K562 (cell line): ENCODE data around the gene DCTD. TPM values are rescaled to one million over a fixed set of nuclear protein-coding genes. Genes with fewer than 3 reads are reported as not detected.
A peak's percentile ranks its signal among the peaks of the same experiment; 100 is the strongest.

ENCODE experiments used
- ATAC-seq: fragments of 200-7000 bp; cut with Tn5 transposase; 3 replicates; pipeline ENCODE4 v1.9.1; 2020; ENCODE audit warnings: moderate library complexity
- BruUV-seq: library from RNA; stranded (reverse); fragments of 400-500 nt; replicated peaks from 2 replicates; lab custom pipeline; 2021; lab: Mats Ljungman, UMichigan
- CTCF ChIA-PET: fragments of 300-600 bp; formaldehyde crosslinking; extraction: SDS; loops from one replicate; lab custom pipeline; 2021; ENCODE audit warnings: low intra/inter-chr PET ratio; lab: Yijun Ruan, JAX
- POLR2A ChIA-PET: fragments of 300-600, 350-650 bp; sonication (Branson Sonifier 250); formaldehyde crosslinking; extraction: SDS; loops from one replicate; lab custom pipeline; 2021; ENCODE audit warnings: antibody characterized with exemption, inconsistent platforms; lab: Yijun Ruan, JAX
- DNase-seq, 4 experiments: peaks; one replicate each; pipeline versions ENCODE4 v3.0.0 to v3.0.0-alpha.2; 2011 to 2018; ENCODE audit warnings: low spot score in 3 of 4, mixed read lengths in 3 of 4; ENCODE audit errors: extremely low read depth in 1 of 4
- FAIRE-seq: peaks from 2 replicates; lab custom pipeline; 2011; peaks lifted over from hg19 to GRCh38; lab: Jason Lieb, UNC
- H2AFZ ChIP-seq: 2 replicates; pipeline ENCODE4 v1.6.0; 2011; ENCODE audit warnings: low read depth, low read length, control low read depth, inconsistent platforms
- H3K27ac ChIP-seq: fragments of 200-600 bp; 3 replicates; pipeline ENCODE4 v1.8.0; 2011; ENCODE audit warnings: low read depth, mild to moderate bottlenecking, control low read depth, inconsistent platforms, low read length, moderate library complexity, mixed read lengths; ENCODE audit errors: extremely low read depth
- H3K27me3 ChIP-seq, 2 experiments: fragments of 300-600 bp in 1 of 2; 2 replicates in 1 of 2; 3 replicates in 1 of 2; pipeline versions ENCODE4 v1.6.0 to v1.8.0; 2011; ENCODE audit warnings: inconsistent platforms in 2 of 2, low read length in 2 of 2, mild to moderate bottlenecking in 1 of 2, mixed read lengths in 1 of 2, moderate library complexity in 1 of 2; ENCODE audit not compliant: control insufficient read depth in 2 of 2, insufficient read depth in 2 of 2
- H3K36me3 ChIP-seq: fragments of 300-600 bp; 3 replicates; pipeline ENCODE4 v1.8.0; 2011; ENCODE audit warnings: mild to moderate bottlenecking, low read length, inconsistent platforms; ENCODE audit not compliant: control insufficient read depth, insufficient read depth
- H3K4me1 ChIP-seq, 2 experiments: fragments of 200-600 bp in 1 of 2; replicated peaks in 1 of 2; 2 replicates in 1 of 2; 3 replicates in 1 of 2; pipeline versions ENCODE4 v1.5.1 to v1.8.0; 2011; ENCODE audit warnings: inconsistent platforms in 2 of 2, low read length in 2 of 2, mild to moderate bottlenecking in 1 of 2, mixed read lengths in 1 of 2, moderate library complexity in 1 of 2; ENCODE audit not compliant: control insufficient read depth in 2 of 2, insufficient read depth in 2 of 2
- H3K4me2 ChIP-seq: 2 replicates; pipeline ENCODE4 v1.6.1; 2011; ENCODE audit warnings: low read length, control low read depth, inconsistent platforms, mixed read lengths; ENCODE audit not compliant: insufficient read depth
- H3K4me3 ChIP-seq: fragments of 200-600 bp; sonication (generic), shearing (Covaris generic); 2 replicates; pipeline ENCODE4 v1.5.1; 2016; ENCODE audit warnings: control low read depth, inconsistent platforms
- H3K79me2 ChIP-seq: fragments of 200-600 bp; 3 replicates; pipeline ENCODE4 v1.8.0; 2011; ENCODE audit warnings: low read length, inconsistent platforms; ENCODE audit not compliant: control insufficient read depth, insufficient read depth
- H3K9ac ChIP-seq, 2 experiments: 2 replicates each; pipeline versions ENCODE4 v1.6.0 to v1.6.1; 2011; ENCODE audit warnings: low read depth in 2 of 2, low read length in 2 of 2, control low read depth in 1 of 2, inconsistent platforms in 1 of 2, mild to moderate bottlenecking in 1 of 2, mixed read lengths in 1 of 2; ENCODE audit not compliant: insufficient read depth in 1 of 2
- H3K9me1 ChIP-seq: one replicate; pipeline ENCODE4 v1.6.0; 2011; ENCODE audit warnings: inconsistent platforms, mild to moderate bottlenecking, low read length, moderate library complexity; ENCODE audit not compliant: control insufficient read depth, insufficient read depth
- H3K9me3 ChIP-seq: replicated peaks from 2 replicates; pipeline ENCODE4 v1.5.1; 2011; ENCODE audit warnings: low read depth, low read length, inconsistent platforms; ENCODE audit not compliant: control insufficient read depth, insufficient read depth
- H4K20me1 ChIP-seq: replicated peaks from 2 replicates; pipeline ENCODE4 v1.6.1; 2011; ENCODE audit warnings: low read length, inconsistent platforms, mixed read lengths; ENCODE audit not compliant: control insufficient read depth, insufficient read depth
- BCL6 ChIP-seq: fragments of 250-450 bp; sonication (Bioruptor Pico); IDR thresholded peaks from 2 replicates; pipeline ENCODE4 v1.4.0; 2020
- GATA2 ChIP-seq: sonication (generic); formaldehyde crosslinking; IDR thresholded peaks from 2 replicates; pipeline ENCODE4 v1.4.0; 2020; ENCODE audit warnings: mild to moderate bottlenecking, missing genetic modification reagents
- NFRKB ChIP-seq: fragments of 450-650 bp; IDR thresholded peaks from 2 replicates; pipeline ENCODE4 v1.6.1; 2016; ENCODE audit warnings: low read depth
- NR2C1 ChIP-seq, 2 experiments: fragments of 450-650 bp; IDR thresholded peaks; 2 replicates each; pipeline ENCODE4 v1.6.1; 2017; ENCODE audit warnings: mild to moderate bottlenecking in 2 of 2, antibody characterized with exemption in 1 of 2, inconsistent platforms in 1 of 2, missing compliant biosample characterization in 1 of 2, missing genetic modification characterization in 1 of 2
- POLR2A ChIP-seq: fragments of 450-650 bp; conservative IDR thresholded peaks from 2 replicates; pipeline ENCODE4 v1.6.1; 2016
- POLR3G ChIP-seq: IDR thresholded peaks from 2 replicates; pipeline ENCODE4 v1.6.1; 2011; ENCODE audit not compliant: insufficient read length, insufficient replicate concordance; ENCODE audit errors: extremely low read depth
- SIN3A ChIP-seq, 2 experiments: fragments of 150-350 bp in 1 of 2; IDR thresholded peaks; 2 replicates each; pipeline ENCODE4 v1.6.1; 2011 to 2016; ENCODE audit warnings: borderline replicate concordance in 2 of 2, low read depth in 2 of 2, low read length in 2 of 2, mild to moderate bottlenecking in 2 of 2, moderate library complexity in 2 of 2; ENCODE audit not compliant: control insufficient read depth in 1 of 2
- SP1 ChIP-seq: sonication (generic); formaldehyde crosslinking; IDR thresholded peaks from 2 replicates; pipeline ENCODE4 v1.8.1; 2022; ENCODE audit warnings: mild to moderate bottlenecking, missing genetic modification reagents
- TSHZ1 ChIP-seq: fragments of 250-450 bp; sonication (Bioruptor Pico); IDR thresholded peaks from 2 replicates; pipeline ENCODE4 v1.4.0; 2020; ENCODE audit warnings: mild to moderate bottlenecking, moderate library complexity
- USF1 ChIP-seq: sonication (generic); formaldehyde crosslinking; IDR thresholded peaks from 2 replicates; pipeline ENCODE4 v1.9.0; 2022; ENCODE audit warnings: mild to moderate bottlenecking, missing genetic modification reagents
- YY1 ChIP-seq, 3 experiments: IDR thresholded peaks; 2 replicates each; pipeline ENCODE4 v1.6.1; 2011; ENCODE audit warnings: low read length in 2 of 3, mild to moderate bottlenecking in 2 of 3, moderate library complexity in 2 of 3, borderline replicate concordance in 1 of 3, control low read depth in 1 of 3, low read depth in 1 of 3; ENCODE audit not compliant: insufficient read depth in 3 of 3, insufficient replicate concordance in 2 of 3, control insufficient read depth in 1 of 3, insufficient read length in 1 of 3; ENCODE audit errors: extremely low read depth in 1 of 3
- ZBTB12 ChIP-seq: fragments of 250-450 bp; sonication (Bioruptor Pico); IDR thresholded peaks from 2 replicates; pipeline ENCODE4 v1.4.0; 2020
- ZNF197 ChIP-seq: fragments of 200-800 bp; sonication (Bioruptor generic); IDR thresholded peaks from 2 replicates; pipeline ENCODE4 v1.6.1; 2016; ENCODE audit warnings: low read depth, missing genetic modification characterization, missing compliant biosample characterization
- ZNF324 ChIP-seq: fragments of 250-450 bp; sonication (Bioruptor Pico); IDR thresholded peaks from 2 replicates; pipeline ENCODE4 v1.4.0; 2020; ENCODE audit warnings: mild to moderate bottlenecking
- WGBS: fragments of 100-300 bp; shearing (Covaris generic); methylation state at CpG from one replicate; pipeline ENCODE4 v1.1.6; 2016; ENCODE audit warnings: low coverage, mixed read lengths; ENCODE audit not compliant: insufficient coverage; ENCODE audit errors: missing lambda C conversion rate; 5-methylcytosine and 5-hydroxymethylcytosine counted together
- in situ Hi-C: fragments of 300-500 bp; cut with MboI; formaldehyde crosslinking; loops from 4 replicates; pipeline ENCODE4 v1.15.0; 2018; ENCODE audit warnings: inconsistent platforms, mixed read lengths
- intact Hi-C: fragments of 100-400 bp; cut with micrococcal nuclease; formaldehyde crosslinking; loops from 2 replicates; pipeline ENCODE4 v1.14.2; 2022
- polyA plus RNA-seq, 8 experiments: library from polyadenylated mRNA; depleted of rRNA in 4 of 8; stranded (reverse) in 5 of 8; unstranded in 3 of 8; fragments of >200 nt; fragmentation: Nextera tagmentation in 2 of 8; fragmentation: Illumina TruSeq in 1 of 8; extraction: Ambion mirVana in 2 of 8; extraction: Trizol in 1 of 8; gene quantifications; 2 replicates each; pipeline versions ENCODE4 v1.2.1 to v1.2.3, GENCODE V29; 2011 to 2014; ENCODE audit warnings: inconsistent platforms in 1 of 8, missing spikeins in 1 of 8
- total RNA-seq, 7 experiments: library from RNA; depleted of rRNA in 6 of 7; stranded (reverse); fragments of >200 nt in 6 of 7; fragmentation: Illumina TruSeq in 2 of 7; extraction: Trizol in 2 of 7; gene quantifications; 2 replicates each; pipeline versions ENCODE4 v1.2.1 to v1.2.3, GENCODE V29; 2011 to 2021; ENCODE audit warnings: low replicate concordance in 1 of 7

Gene DCTD
- total and polyA plus RNA-seq, 9 of the 15 experiments (the other 6 are each of a cell fraction or from before 2014, with no cell fraction given) = 38.7 to 114 (median 76.5) TPM

GRCh38 chr4:182923366-182923765 is 6.2 kb upstream of the DCTD start:
- H3K27ac ChIP-seq = no peak overlapping the region
- no peak overlapping the region for H3K4me2 ChIP-seq
- TF ChIP-seq ZBTB12 (CRISPR knock-in tag) (no peak), ZNF197 (CRISPR knock-in tag) (no peak), GATA2 (CRISPR knock-in tag) (no peak), SIN3A (IDR thresholded peaks at IDR 0.05; ENCODE audit: borderline replicate concordance in 2 of 2, control insufficient read depth in 1 of 2, low read depth in 2 of 2, low read length in 2 of 2) (no peak), USF1 (CRISPR knock-in tag) (no peak), SP1 (no peak), NR2C1 (IDR thresholded peaks at IDR 0.05) (no peak), NR2C1 (tag; IDR thresholded peaks at IDR 0.05) (no peak), BCL6 (CRISPR knock-in tag) (no peak), POLR3G (no peak), POLR2A (no peak), YY1 (IDR thresholded peaks at IDR 0.05; ENCODE audit: borderline replicate concordance in 1 of 3, control insufficient read depth in 1 of 3, extremely low read depth in 1 of 3, insufficient read depth in 3 of 3, insufficient read length in 1 of 3, insufficient replicate concordance in 2 of 3, low read depth in 1 of 3, low read length in 2 of 3) (no peak), ZNF324 (CRISPR knock-in tag) (no peak), TSHZ1 (CRISPR knock-in tag) (no peak), NFRKB (no peak)
- H3K9me1 ChIP-seq = no peaks in the 10 kb centered on the region
- no peak for ATAC-seq
- no peaks in the 10 kb centered on the region for H3K27me3 ChIP-seq
- H3K36me3 ChIP-seq = no peaks in the 10 kb centered on the region
- WGBS = 60% methylated on average over 5 of the region's 5 CpGs
- H2AFZ ChIP-seq = peak overlapping the region; percentile 82; the same call in 1 of the 2 replicates
- POLR2A ChIA-PET = no interaction called here
- H3K79me2 ChIP-seq = no peaks in the 10 kb centered on the region
- BruUV-seq = no TSS peak
- H3K4me3 ChIP-seq = no peak overlapping the region
- CTCF ChIA-PET = no interaction called here
- FAIRE-seq = no peak
- no peak for DNase-seq
- in situ Hi-C loops (no loop called here), intact Hi-C loops (no loop called here)
- no peaks in the 10 kb centered on the region for H4K20me1 ChIP-seq
- no peaks in the 10 kb centered on the region for H3K9me3 ChIP-seq
- H3K4me1 ChIP-seq = peaks cover 0 to 6% of the 10 kb centered on the region in 2 experiments; a peak in 3 of 5 replicates
- no peak overlapping the region for H3K9ac ChIP-seq
